ENCODE data around the gene ZNF300. TPM values are rescaled to one million over a fixed set of nuclear protein-coding genes. Genes with fewer than 3 reads are reported as not detected.

Gene ZNF300
- total RNA-seq, 2 experiments from 2014 or later: 3.0 to 3.7 TPM

GRCh38 chr5:150901446-150901845, 3.3 kb downstream of the ZNF300 start:
- peaks cover 89% of the 10 kb centered on the region for H3K36me3 Mint-ChIP-seq (ENCODE audit: low read depth)
- CTCF ChIA-PET: no interaction called here
- no peak overlapping the region for H3K4me3 Mint-ChIP-seq
- Histone ChIP-seq H3K4me1 (ENCODE audit: insufficient read depth, low read length) (no peaks in the 10 kb centered on the region), H3K4me3 (ENCODE audit: low read length) (no peak overlapping the region), H3K9me3 (ENCODE audit: control insufficient read depth in 1 of 2, insufficient read depth in 1 of 2, low read length in 2 of 2) (peaks cover 13 to 83% of the 10 kb centered on the region in 2 experiments), H3K27me3 (ENCODE audit: control insufficient read depth in 1 of 2, insufficient read depth in 2 of 2, low read length in 2 of 2) (peaks cover 0 to 6% of the 10 kb centered on the region in 2 experiments), H3K36me3 (ENCODE audit: insufficient read depth, low read length) (no peaks in the 10 kb centered on the region), H3K27ac (ENCODE audit: low read depth in 1 of 2, low read length in 2 of 2) (no peak overlapping the region)
- H3K9me3 Mint-ChIP-seq: peaks cover 37% of the 10 kb centered on the region
- ATAC-seq (ENCODE audit: poor library complexity) (no peak), DNase-seq (no peak)
- POLR2A ChIA-PET: no interaction called here
- peaks cover 13% of the 10 kb centered on the region for H3K4me1 Mint-ChIP-seq (ENCODE audit: low read depth)
- intact Hi-C loops (cut with DNase I, micrococcal nuclease): no loop called here
- H3K27me3 Mint-ChIP-seq: peaks cover 21% of the 10 kb centered on the region
- no peak overlapping the region for H3K27ac Mint-ChIP-seq
- TF ChIP-seq CTCF (IDR thresholded peaks at IDR 0.05): no peak

GRCh38 chr5:150895431-150896428, 9.1 kb downstream of the ZNF300 start:
- Mint-ChIP-seq H3K4me1 (ENCODE audit: low read depth) (no peaks in the 10 kb centered on the region), H3K4me3 (no peak overlapping the region), H3K36me3 (ENCODE audit: low read depth) (peaks cover 97% of the 10 kb centered on the region), H3K9me3 (peaks cover 33% of the 10 kb centered on the region), H3K27me3 (no peaks in the 10 kb centered on the region), H3K27ac (no peak overlapping the region)
- Histone ChIP-seq H3K9me3 (ENCODE audit: control insufficient read depth in 1 of 2, insufficient read depth in 1 of 2, low read length in 2 of 2) (peaks cover 3 to 97% of the 10 kb centered on the region in 2 experiments), H3K36me3 (ENCODE audit: insufficient read depth, low read length) (no peaks in the 10 kb centered on the region), H3K27me3 (ENCODE audit: control insufficient read depth in 1 of 2, insufficient read depth in 2 of 2, low read length in 2 of 2) (no peaks in the 10 kb centered on the region), H3K4me1 (ENCODE audit: insufficient read depth, low read length) (no peaks in the 10 kb centered on the region), H3K27ac (ENCODE audit: low read depth in 1 of 2, low read length in 2 of 2) (no peak overlapping the region), H3K4me3 (ENCODE audit: low read length) (no peak overlapping the region)
- CTCF ChIA-PET: no interaction called here
- no peak for DNase-seq
- intact Hi-C loops (cut with DNase I, micrococcal nuclease): no loop called here
- no peak for TF ChIP-seq CTCF (IDR thresholded peaks at IDR 0.05)
- ATAC-seq (ENCODE audit: poor library complexity): no peak
- POLR2A ChIA-PET: no interaction called here

GRCh38 chr5:150879358-150879757, 25.4 kb downstream of the ZNF300 start:
- no peak overlapping the region for H3K4me3 ChIP-seq (ENCODE audit: low read length)
- POLR2A ChIA-PET: no interaction called here
- CTCF ChIA-PET: no interaction called here
- peaks cover 56% of the 10 kb centered on the region for H3K36me3 Mint-ChIP-seq (ENCODE audit: low read depth)
- no peak overlapping the region for H3K27ac ChIP-seq (ENCODE audit: low read depth in 1 of 2, low read length in 2 of 2)
- peaks cover 24% of the 10 kb centered on the region for H3K9me3 Mint-ChIP-seq
- no peaks in the 10 kb centered on the region for H3K4me1 Mint-ChIP-seq (ENCODE audit: low read depth)
- DNase-seq: no peak
- H3K4me1 ChIP-seq (ENCODE audit: insufficient read depth, low read length): no peaks in the 10 kb centered on the region
- ATAC-seq (ENCODE audit: poor library complexity): no peak
- peaks cover 6% of the 10 kb centered on the region for H3K36me3 ChIP-seq (ENCODE audit: insufficient read depth, low read length)
- H3K9me3 ChIP-seq (ENCODE audit: control insufficient read depth in 1 of 2, insufficient read depth in 1 of 2, low read length in 2 of 2): peaks cover 13 to 29% of the 10 kb centered on the region in 2 experiments
- H3K27me3 ChIP-seq (ENCODE audit: control insufficient read depth in 1 of 2, insufficient read depth in 2 of 2, low read length in 2 of 2): peaks cover 0 to 2% of the 10 kb centered on the region in 2 experiments
- intact Hi-C loops (cut with DNase I, micrococcal nuclease): no loop called here
- no peak overlapping the region for H3K27ac Mint-ChIP-seq
- TF ChIP-seq CTCF (IDR thresholded peaks at IDR 0.05): no peak
- H3K27me3 Mint-ChIP-seq: no peaks in the 10 kb centered on the region
- no peak overlapping the region for H3K4me3 Mint-ChIP-seq

All from CD4-positive, alpha-beta T cell (primary cell).